OCI-LY1 (cell line): Measurements from ENCODE around the gene GMIP.

Source experiments
- CTCF ChIP-seq: fragments of 200-600 bp; sonication (generic), shearing (Covaris generic); IDR thresholded peaks from 2 replicates; pipeline ENCODE4 v1.5.1; 2017; ENCODE audit warnings: mild to moderate bottlenecking, antibody characterized with exemption, low read length, moderate library complexity, mixed read lengths
- EZH2 ChIP-seq: fragments of 200-600 bp; sonication (generic), shearing (Covaris generic); IDR thresholded peaks from 2 replicates; pipeline ENCODE4 v1.8.0; 2017; ENCODE audit warnings: borderline replicate concordance, mixed run types, mild to moderate bottlenecking, antibody characterized with exemption, low read length, moderate library complexity, mixed read lengths

DNA sequence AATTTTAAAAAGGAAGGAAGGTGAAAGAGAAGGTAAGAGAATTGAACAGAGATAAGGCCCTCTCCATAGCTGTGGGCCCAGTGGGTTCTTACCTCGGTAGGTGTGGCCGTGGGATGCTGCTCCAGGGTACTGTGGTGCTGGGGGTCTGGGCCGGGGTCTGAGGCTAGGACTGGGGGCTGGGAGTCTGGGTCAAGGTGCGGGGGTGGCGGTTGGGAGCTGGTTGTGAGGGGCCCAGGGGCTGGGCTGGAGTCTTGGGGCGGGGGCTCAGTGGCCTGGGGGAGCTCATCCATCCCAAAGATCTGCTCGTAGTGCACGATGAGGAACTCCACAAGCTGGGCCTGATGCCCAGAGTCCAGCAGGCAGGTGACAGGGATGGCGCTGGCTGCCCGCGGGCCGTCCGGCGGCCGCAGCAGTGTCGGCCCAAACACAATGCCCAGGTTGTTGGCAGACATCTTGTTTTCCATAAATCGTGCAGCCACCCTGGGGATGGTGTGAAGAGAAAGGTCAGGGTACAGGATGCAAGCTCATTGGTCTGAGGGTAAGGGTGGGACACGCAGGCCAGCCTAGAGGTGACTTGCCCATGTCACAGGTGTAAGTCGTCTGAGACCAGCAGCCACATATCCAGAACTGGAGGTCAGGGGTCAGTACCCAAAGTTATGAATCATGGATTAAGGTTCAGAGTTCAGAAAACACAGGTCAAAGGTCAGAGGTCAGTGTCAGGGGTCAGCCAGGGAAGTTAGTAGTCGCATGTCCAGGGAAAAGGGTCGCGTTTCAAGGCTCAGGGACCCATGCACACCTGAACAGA is 9.5 kb downstream of the GMIP start:
- TF ChIP-seq EZH2 (no peak), CTCF (no peak)
